Astrocyte (in vitro differentiated cells and primary cell): Measurements from ENCODE around the gene NOL4L.

Source experiments
- CTCF ChIP-seq: IDR thresholded peaks from 2 replicates; pipeline ENCODE4 v1.5.1; 2011; ENCODE audit warnings: low read depth, mild to moderate bottlenecking, inconsistent platforms, low read length, moderate library complexity; ENCODE audit not compliant: insufficient read depth
- EZH2 ChIP-seq: IDR thresholded peaks from 2 replicates; pipeline ENCODE4 v1.6.1; 2012; ENCODE audit warnings: mild to moderate bottlenecking, low read length, inconsistent platforms; ENCODE audit not compliant: insufficient read depth

DNA sequence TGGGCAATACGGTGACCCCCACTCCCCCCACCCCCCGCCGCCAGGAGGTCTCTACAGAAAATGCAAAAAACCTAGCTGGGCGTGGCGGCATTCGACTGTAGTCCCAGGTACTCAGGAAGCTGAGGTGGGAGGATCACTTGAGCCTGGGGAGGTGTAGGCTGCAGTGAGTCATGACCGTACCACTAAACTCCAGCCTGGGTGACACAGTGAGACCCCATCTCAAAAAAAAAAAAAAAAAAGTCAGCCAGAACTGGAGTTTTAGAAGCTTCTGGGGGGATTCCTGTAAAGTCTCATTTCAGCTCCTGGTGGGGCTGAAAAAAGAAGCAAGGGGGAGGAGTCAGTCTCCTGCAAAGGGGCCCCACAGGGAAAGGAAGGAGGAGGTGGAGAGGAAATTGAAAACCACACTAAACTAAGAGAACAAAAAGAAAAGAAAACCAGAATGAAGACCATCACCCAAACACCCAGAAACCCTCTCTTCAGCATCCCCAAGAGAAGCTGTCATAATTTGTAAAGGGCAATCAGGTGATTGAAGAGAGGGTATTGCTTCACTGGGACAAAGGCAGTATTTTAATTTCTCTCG lies 50.4 kb downstream of the NOL4L start:
- TF ChIP-seq EZH2 = no peak
- TF ChIP-seq CTCF = no peak
